COLO829 (cell line): ENCODE results near the gene FRAS1.
A peak's percentile ranks its signal among the peaks of the same experiment; 100 is the strongest.
"Not testable (repeated sequence)": the region's sequence is repeated elsewhere in the genome, so short reads cannot be mapped to it uniquely, and the experiment has no call there.

Experiments
- DNase-seq: peaks from one replicate; pipeline ENCODE4 v3.0.0; 2012; ENCODE audit warnings: low spot score

Gene FRAS1

DNA sequence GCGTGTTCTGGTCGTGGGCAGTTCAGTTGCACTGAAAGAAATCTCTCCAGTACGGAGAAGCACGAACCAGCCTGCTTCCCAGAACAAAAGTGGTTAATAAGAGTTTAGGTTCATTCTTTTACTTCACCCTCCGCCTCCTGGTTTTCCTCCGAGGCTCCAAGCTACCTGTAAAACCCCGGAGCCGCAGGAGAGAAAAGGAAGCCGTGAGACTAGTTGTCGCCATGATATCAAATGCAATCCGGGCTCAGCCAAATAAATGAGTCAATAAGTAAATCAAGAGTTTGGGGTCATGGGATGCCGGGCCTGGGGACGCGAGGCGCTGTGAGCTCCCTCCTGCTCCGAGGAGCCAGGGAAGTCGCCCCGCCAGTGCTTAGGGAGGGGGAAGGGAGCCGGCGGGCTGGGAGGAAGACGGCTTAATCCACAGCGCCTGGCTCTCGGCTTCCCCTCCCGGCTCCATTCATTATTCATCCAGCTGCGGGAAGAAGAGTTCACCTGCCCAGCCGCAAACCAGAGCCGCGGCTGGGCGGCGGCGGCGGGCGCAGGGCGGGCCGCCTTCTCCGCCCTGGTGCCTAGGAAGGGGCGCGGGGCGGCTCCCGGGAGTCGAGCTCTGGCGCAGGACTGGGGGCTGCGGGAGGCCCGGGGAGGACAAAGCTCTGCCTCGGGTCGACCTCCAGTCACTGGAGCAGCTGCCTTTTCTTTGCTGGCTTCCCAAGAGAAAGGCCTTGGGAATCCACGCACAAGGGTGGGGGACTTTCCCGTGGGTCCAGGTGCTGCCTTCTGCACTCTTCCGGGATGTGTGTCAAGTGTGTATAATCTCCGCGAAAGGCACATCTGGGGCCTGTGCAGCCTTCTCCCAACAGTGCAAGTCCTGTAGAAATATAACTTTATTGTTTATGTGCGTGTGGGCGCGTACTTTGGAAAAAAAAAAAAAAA, 1.7 kb downstream of the FRAS1 start:
- DNase-seq = peak; percentile 53

DNA sequence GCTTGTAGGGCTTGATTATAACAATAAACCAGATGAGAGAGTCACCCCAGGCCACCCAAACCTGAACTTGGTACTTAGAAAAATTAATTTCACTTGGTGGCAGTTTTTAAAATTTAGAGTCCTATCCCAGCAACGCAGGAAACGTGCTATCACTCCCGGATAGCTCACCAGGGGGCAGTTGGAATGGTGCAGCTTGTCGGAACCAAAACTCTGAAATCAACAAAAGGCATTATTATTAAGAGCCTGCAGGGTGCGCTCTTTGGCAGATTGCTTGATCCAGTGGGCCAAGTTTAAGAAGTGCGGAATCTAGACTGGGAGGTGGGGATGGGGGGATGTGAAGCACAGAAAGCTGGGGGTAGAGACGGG, 2.4 kb downstream of the FRAS1 start:
- DNase-seq = peak; percentile 95

DNA sequence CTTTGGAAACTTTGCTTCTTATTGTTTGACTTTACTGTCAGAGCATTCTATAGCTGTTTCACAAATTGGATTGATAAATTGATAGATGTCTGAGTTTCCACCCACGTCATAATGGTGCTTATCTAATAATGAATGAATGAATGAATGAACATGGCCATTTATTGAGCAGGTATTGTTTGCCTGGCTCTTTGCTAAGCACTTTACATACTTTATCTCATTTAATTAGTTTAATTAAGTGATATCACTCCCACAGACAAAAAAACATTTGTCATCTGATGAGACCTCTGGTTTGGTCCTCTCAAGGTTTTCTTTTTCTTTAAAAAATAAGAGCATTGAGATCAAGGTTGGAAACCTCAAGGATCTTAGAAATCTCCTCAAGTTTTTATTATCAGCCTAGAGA, 2.8 kb downstream of the FRAS1 start:
- DNase-seq = no peak

DNA sequence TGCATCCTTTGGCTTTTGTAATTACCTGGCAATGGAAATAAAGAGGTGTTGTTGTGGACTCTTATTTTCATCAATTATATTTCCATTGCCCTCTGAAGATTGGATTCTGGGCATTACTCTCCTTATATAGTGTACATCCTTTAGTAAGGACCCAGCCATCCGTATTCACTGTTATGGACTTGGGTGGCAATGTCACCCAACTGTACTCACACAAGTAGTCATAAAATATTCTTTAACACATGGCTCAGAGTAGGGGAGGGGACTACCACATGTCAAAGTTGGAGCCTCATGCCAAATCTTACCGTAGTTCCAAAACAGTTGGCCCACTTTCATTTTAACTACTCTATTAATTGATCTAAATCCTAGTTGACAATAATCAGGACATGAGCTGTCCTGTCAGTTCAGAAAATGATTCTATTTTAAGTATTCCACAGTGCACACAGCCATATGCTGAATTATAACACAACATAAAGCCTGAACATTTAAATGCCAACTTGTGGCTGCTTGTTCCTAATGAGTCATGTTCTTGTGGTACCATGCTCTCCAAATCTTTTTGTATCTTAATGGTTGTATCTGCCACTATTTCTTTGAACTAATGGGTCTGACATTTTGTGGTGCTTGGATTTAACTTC, 4.9 kb downstream of the FRAS1 start:
- no peak for DNase-seq

DNA sequence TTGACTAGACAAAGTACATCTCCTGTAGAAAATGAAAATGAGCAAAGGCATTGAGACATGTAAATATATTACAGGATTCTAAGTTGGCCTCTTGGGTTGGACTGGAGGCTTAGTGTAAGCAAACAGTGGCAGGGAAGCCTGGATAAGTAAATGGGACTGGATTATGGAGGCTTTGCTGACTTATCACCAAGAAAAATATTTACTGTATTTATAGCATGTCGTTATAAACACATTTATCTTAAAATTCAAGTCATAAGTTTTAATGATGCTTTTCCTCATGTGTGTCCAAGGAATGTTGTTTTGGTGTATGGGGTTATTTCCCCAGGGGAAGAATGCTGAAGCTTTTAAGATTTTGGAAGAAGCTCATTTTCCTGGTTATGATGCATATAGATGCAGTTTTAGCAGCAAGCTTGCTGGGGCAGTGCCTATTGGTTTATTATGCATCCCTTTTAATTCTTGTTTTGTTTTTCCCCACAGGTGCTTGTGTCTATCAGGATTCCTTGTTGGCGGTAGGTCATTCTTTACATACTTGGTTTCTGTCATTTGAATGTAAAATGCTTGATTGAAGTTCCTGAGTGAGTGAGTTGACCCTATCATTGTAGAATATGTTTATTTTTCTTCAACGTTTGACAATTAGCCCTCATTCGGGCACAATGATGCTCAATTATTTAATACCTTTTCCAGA, 8.5 kb downstream of the FRAS1 start:
- no peak for DNase-seq

DNA sequence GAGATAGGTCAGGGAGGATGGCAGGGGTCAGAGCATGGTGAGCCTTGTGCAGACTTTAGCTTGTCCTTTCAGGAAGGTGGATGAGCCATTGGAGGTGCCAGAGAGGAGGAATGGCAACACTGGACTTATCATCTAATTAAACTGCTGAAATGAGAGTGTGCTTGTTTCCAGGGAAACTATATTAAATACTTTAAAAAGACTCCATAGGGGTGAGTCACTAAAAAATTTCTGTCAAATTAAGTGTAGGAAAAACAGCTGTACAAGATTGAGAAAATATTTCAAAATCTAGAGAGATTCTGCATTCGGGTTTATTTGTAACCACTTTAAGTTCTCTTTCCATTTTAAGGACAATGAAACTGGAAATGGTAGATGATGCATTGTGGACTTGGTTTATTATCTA, 11.4 kb downstream of the FRAS1 start:
- no peak for DNase-seq

DNA sequence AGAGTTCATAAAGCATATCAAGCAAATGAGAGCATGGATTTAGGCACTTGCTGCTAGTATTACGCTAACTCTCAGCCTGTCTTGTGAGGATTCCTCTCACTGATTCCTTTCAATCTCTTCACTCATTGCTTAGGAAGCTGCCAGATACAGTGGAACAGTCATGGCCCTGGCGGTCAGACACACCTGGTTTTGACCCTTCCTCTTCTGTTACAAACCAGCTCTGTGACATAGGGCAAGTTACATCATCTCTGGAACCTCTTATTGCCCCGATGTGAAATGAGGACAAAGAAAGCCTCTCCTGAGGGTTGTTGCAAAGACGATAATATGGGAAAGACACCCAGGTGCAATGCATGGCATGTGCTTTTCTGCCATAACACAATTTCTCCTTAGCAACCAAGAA, 12.2 kb downstream of the FRAS1 start:
- DNase-seq = no peak

DNA sequence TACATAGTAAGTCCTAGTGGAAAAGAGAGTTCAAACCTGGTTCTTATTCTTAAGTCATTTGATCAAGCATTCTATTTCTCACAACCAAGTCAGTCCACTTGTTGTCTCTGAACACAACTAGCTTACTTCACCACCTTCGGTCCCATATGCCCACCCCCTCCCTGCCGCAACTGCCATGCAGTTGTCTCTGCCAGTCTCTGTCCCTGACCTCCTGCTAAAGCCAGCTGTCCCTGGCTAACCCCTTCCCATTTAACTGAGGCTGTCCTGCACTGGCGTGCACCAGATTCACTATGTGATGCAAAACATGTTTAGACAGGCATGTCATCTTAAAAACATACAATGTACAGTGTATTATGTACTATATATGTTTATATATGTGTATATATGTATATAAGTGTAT, 12.7 kb downstream of the FRAS1 start:
- no peak for DNase-seq

DNA sequence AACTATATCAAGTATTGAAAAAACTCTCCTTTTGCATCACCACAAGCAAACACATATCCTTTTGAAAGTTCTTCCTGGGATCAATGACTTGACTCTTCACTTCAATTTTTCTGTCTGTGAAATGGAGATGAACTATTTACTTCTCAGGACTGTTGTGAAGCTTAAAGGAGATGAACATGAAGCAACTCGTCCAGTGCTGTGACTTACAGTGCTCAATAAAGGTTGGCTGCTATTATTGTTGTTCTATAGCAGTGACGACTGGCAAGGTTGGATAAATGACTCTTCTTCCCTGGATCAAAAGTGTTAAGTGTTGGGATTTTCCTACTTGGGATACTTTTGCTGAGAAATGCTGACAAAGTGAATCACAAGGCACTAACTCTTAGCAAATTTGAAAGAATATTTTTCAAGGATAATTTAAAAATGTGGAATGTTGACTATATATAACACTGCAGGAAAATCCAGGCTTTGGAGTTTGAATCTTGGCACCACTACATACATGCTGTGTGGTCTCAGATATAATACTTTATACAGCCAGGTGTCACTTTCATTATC, 13.7 kb downstream of the FRAS1 start:
- no peak for DNase-seq

DNA sequence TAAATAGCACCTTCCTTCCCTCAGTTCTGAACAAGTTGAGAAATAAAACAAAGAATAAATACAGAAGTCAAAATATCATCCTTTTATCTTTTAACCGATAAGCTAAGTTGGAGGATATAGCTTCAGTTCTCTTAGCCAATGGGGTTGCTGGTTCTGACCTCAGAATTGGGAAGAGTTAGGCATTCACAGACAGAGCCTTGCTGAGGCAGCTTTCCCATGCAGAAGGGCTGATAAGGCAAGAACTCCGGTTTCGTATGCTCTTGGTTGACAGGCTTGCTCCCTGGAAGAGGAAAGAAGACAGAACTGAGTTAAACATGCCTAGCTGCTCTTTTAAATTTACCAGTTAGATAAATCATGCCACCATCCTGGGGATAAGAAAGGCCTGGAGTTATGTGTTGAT, 17.6 kb downstream of the FRAS1 start:
- DNase-seq = no peak

DNA sequence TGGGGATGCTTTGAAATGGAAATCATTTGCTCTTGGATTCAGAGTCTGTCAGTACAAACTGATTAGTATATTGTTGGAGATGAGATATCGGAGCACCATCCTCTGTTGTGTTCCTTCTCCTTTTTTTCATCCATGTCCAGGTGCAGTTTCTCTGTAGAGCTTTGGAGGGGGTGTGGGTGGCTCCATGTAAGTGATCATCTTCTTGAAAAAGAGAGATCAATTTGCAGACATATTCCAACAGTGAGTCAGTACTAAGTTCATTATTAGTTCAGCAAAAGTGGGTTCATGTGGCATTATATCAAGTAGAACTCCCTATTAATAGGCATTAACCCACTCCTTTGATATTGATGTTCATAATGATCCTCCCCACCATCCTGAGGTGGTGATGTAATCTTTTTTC, 18.9 kb downstream of the FRAS1 start:
- DNase-seq = no peak

DNA sequence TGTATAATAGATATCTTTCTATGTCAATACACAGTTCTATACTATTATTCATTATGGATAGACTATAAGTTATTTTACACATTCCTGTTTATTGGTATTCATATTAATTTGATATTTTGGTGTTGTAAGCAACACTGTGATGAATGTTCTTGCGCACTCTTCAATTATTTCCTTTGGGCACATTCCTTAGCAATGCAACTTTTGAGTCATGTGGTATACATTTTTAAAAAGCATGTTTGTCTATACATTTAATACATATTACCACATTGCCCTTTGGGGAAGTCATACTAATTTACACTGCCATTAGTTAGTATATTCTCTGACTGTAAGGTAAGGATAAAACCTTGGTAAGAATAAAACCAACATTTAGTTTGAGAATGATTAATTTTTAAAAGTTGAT, 21.0 kb downstream of the FRAS1 start:
- DNase-seq = no peak

DNA sequence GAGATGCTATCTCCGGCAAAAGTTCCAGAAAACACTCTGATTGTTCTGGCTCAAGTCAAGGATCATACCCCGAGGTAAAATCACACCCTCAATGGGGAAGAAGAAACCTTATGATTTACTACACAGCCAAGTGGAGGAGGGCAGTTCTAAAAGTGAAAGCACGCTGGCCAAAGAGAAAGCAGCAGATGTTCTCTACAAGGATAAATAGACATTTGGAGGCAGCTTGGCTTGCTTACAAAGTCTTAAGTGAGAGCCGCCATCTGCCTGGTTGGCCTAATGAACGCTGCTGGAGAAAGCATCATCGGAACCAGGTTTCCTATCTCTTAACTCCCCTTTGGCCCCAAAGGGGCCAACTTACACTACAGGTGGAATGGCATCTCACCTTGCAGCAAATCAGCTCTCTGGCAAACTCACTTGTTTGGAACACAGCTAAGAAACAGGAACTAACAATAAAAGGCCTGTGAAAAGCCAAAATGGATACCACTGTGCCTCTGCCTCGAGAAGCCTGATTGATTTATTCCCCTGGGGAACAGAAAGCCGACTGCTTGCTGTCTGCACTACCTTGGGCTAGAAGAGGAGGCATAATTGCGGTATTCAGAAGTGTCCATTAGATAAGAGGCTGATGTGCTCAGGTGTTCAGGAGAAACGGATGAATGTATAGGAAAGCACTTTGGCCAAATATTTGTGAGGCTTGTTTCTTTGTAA, 22.8 kb downstream of the FRAS1 start:
- no peak for DNase-seq

DNA sequence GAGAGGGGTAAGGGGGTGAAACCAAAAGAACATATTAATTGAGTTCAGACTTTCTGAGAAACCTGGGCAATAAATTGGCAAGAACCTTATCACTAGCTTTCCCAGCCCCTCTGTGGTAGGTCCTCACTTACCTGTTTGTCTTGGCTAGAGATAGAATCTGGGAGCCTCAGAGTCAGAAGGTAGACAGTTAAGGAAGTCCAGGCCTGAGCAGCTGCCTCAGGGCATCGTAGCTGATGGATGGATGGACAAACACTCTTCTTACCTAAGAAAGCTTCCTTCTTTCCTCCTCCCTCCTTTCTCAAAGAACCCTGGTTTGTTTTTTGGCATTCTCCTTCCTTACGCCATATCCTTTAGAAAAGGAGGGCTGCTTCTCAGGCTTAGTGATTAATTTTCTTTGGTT, 24.4 kb downstream of the FRAS1 start:
- DNase-seq = no peak

DNA sequence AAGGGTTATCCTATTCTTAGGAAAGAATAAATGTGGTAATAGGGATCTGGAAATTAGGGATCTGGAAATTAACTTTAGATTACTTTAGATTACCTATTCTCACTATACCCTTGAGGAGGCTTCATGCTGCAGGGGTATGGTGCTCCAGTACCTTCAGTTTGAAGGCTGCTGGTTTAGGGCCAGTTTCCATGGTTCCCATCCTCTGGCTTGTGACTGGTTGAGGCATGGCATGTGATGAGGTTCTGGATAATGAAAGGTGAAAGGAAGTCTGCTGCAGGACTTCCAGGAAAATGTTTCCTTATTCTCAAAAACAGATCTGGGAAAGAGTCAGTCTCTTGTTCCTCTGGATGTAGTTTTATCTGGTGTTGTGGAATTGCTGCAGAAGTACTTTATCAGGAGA, 25.9 kb downstream of the FRAS1 start:
- DNase-seq = no peak

DNA sequence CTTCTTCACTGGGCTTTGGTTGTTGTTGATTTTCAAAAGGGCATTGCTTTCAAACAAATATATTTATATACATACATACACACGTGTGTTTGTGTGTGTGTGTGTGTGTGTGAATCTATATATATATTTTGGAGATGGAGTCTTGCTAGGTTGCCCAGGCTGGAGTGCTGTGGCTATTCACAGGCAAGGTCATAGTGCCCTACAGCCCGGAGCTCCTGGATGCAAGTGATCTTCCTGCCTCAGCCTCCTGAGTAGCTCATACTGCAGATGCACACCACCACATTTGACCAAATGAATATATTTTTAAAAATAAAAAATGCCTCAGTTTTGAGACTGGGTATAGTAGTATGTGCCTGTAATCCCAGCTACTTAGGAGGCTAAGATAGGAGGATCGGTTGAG, 34.4 kb downstream of the FRAS1 start:
- DNase-seq = no peak

DNA sequence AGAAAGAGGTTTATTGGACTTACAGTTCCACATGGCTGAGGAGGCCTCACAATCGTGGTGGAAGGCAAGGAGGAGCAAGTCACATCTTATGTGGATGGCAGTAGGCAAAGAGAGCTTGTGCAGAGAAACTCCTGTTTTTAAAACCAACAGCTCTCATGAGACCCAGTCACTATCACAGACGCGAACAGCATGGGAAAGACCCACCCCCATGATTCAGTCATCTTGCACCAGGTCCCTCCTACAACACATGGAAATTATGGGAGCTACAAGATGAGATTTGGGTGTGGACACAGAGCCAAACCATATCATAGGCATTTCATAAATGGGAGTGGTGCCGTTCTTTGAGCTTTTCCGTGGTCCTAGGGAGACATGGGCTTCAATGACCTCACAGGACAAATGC, 35.2 kb downstream of the FRAS1 start:
- DNase-seq = not testable (repeated sequence)

DNA sequence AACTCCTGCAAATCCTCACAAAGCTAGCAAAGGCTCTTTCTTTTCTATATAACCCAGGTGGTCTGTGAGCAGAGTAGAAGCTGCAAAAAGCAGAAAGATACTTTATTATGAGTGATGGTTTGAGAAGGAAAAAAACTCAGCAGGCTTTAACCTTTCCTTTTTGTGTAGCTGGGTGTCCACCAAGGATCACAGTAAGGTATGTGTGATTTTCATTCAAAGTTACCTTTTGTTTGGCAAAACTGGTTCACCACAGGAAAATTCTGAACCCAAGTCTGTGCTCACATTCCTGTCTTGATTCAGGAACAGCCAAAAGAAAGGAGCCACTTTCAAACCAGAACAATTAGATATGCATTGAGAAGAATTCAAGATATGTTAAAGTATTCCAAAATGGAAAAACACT, 35.7 kb downstream of the FRAS1 start:
- no peak for DNase-seq

DNA sequence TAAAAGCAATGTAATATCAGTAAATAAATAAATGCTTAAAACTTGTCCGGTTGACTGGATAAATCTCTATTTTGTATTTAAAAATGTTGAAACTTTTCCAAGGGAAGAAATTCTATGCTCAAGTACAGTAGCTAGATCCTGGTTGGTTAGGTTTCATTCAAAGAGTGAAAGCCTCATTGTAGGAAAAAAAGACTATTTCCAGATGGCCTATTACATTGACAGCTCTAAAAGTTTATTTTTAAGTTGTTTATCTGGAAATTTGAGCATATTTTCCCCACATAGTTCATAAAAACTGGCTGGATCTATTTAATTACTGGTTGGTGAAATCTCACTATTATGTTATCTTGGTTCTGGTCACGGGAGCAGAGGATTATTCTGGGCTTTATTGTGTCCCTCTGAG, 38.0 kb downstream of the FRAS1 start:
- no peak for DNase-seq

DNA sequence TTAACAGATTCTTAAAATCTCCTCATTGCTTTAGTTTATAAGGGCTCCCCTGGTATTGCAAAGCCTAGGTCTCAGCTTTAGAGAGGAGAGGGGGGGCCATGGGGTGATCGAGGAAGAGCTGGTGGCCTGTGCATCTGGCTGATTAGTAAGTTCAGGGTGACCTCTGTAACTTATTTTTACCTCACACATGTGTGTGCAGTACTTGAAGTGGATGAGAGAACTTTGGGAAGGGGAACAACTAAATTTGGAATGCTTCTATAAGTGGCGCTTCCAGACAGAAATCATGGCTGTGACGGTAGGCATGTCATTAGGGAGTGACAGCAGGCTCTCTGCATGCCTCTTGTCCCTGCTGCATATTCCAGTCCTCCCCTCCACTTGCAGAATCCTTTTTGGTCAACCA, 41.9 kb downstream of the FRAS1 start:
- no peak for DNase-seq

DNA sequence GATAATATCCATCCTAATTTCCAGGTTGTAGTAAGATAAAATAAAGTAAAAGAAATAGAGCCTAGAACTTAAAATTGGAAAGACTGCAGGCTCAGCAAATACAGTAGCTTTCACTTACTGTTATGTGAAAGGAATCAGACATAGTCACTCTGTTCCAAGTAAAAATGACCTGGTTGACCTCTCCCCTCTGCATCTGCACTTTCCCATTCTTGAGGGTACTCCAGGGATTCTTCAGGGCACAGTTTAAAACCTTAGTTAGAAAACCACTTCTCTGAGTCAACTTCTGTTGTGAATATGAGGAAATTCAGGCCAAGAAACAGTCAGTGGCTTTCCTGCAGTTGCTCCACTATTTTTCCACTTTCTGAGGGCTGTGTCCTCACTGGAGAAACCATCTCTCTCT, 42.9 kb downstream of the FRAS1 start:
- DNase-seq = no peak

DNA sequence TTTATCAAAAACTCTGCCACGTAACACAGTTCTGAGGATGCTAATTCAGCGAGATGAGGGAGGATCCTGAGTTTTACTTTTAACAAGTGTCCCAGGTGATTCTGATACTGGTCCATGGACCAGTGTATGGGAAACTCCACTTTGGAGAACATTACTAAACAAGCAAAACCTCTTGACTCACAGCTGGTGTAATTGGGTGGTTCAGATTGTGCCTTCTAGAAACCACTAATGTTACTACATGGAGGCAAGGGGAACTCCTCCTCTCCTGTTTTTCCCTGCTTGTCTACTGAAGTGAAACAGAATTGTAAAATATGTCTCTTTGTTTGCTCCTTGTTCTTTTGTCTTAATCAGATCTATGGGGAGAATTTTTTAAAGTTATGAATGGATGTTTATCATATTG, 62.6 kb downstream of the FRAS1 start:
- no peak for DNase-seq
